ENCODE measurements around the gene NKTR. TPM values are rescaled to one million over a fixed set of nuclear protein-coding genes. Genes with fewer than 3 reads are reported as not detected.

Gene NKTR
- total RNA-seq, 1 donor from 2014 or later = 73.7 TPM

GRCh38 chr3:42680271-42680670 is 79.8 kb downstream of the NKTR start:
- no peak for TF ChIP-seq CTCF (IDR thresholded peaks at IDR 0.05)
- DNase-seq (ENCODE audit: extremely low spot score, unreplicated experiment) = no peak
- H3K36me3 Mint-ChIP-seq (ENCODE audit: unreplicated experiment) = no peaks in the 10 kb centered on the region
- H3K9me3 Mint-ChIP-seq (ENCODE audit: unreplicated experiment) = no peaks in the 10 kb centered on the region
- no peak overlapping the region for H3K4me3 Mint-ChIP-seq (ENCODE audit: unreplicated experiment)
- no peak overlapping the region for H3K27ac Mint-ChIP-seq (ENCODE audit: unreplicated experiment)
- H3K27me3 Mint-ChIP-seq (ENCODE audit: unreplicated experiment) = peaks cover 40% of the 10 kb centered on the region
- peaks cover 8% of the 10 kb centered on the region for H3K4me1 Mint-ChIP-seq (ENCODE audit: unreplicated experiment)

- DNase-seq (ENCODE audit: extremely low spot score, unreplicated experiment) = no peak
- H3K4me3 Mint-ChIP-seq (ENCODE audit: unreplicated experiment) = no peak overlapping the region
- H3K9me3 Mint-ChIP-seq (ENCODE audit: unreplicated experiment) = no peaks in the 10 kb centered on the region
- no peaks in the 10 kb centered on the region for H3K36me3 Mint-ChIP-seq (ENCODE audit: unreplicated experiment)
- no peak for TF ChIP-seq CTCF (IDR thresholded peaks at IDR 0.05)
- peaks cover 8% of the 10 kb centered on the region for H3K4me1 Mint-ChIP-seq (ENCODE audit: unreplicated experiment)
- H3K27ac Mint-ChIP-seq (ENCODE audit: unreplicated experiment) = no peak overlapping the region
- H3K27me3 Mint-ChIP-seq (ENCODE audit: unreplicated experiment) = peaks cover 40% of the 10 kb centered on the region
Measured at GRCh38 chr3:42680806-42681205, 80.3 kb downstream of the NKTR start.

- H3K9me3 Mint-ChIP-seq (ENCODE audit: unreplicated experiment) = no peaks in the 10 kb centered on the region
- no peak for TF ChIP-seq CTCF (IDR thresholded peaks at IDR 0.05)
- no peak overlapping the region for H3K4me3 Mint-ChIP-seq (ENCODE audit: unreplicated experiment)
- no peak overlapping the region for H3K27ac Mint-ChIP-seq (ENCODE audit: unreplicated experiment)
- DNase-seq (ENCODE audit: extremely low spot score, unreplicated experiment) = no peak
- H3K36me3 Mint-ChIP-seq (ENCODE audit: unreplicated experiment) = no peaks in the 10 kb centered on the region
- peaks cover 8% of the 10 kb centered on the region for H3K4me1 Mint-ChIP-seq (ENCODE audit: unreplicated experiment)
- peaks cover 36% of the 10 kb centered on the region for H3K27me3 Mint-ChIP-seq (ENCODE audit: unreplicated experiment)
Measured at GRCh38 chr3:42681361-42682038, 81.0 kb downstream of the NKTR start.

GRCh38 chr3:42682301-42683070 is 82.0 kb downstream of the NKTR start:
- H3K9me3 Mint-ChIP-seq (ENCODE audit: unreplicated experiment) = no peaks in the 10 kb centered on the region
- no peak overlapping the region for H3K4me3 Mint-ChIP-seq (ENCODE audit: unreplicated experiment)
- TF ChIP-seq CTCF (IDR thresholded peaks at IDR 0.05) = no peak
- H3K27me3 Mint-ChIP-seq (ENCODE audit: unreplicated experiment) = peaks cover 30% of the 10 kb centered on the region
- no peaks in the 10 kb centered on the region for H3K36me3 Mint-ChIP-seq (ENCODE audit: unreplicated experiment)
- H3K27ac Mint-ChIP-seq (ENCODE audit: unreplicated experiment) = no peak overlapping the region
- no peak for DNase-seq (ENCODE audit: extremely low spot score, unreplicated experiment)
- peaks cover 8% of the 10 kb centered on the region for H3K4me1 Mint-ChIP-seq (ENCODE audit: unreplicated experiment)

GRCh38 chr3:42683875-42684598 is 83.6 kb downstream of the NKTR start:
- Mint-ChIP-seq H3K27me3 (ENCODE audit: unreplicated experiment) (peaks cover 24% of the 10 kb centered on the region), H3K36me3 (ENCODE audit: unreplicated experiment) (no peaks in the 10 kb centered on the region), H3K4me3 (ENCODE audit: unreplicated experiment) (no peak overlapping the region), H3K4me1 (ENCODE audit: unreplicated experiment) (peaks cover 8% of the 10 kb centered on the region), H3K9me3 (ENCODE audit: unreplicated experiment) (no peaks in the 10 kb centered on the region), H3K27ac (ENCODE audit: unreplicated experiment) (no peak overlapping the region)
- no peak for TF ChIP-seq CTCF (IDR thresholded peaks at IDR 0.05)
- DNase-seq (ENCODE audit: extremely low spot score, unreplicated experiment) = no peak
